ENCODE results near the gene HNRNPK. TPM values are rescaled to one million over a fixed set of nuclear protein-coding genes. Genes with fewer than 3 reads are reported as not detected.

Gene HNRNPK
- total and polyA plus RNA-seq, 2 of the 13 experiments (the other 11 are each of a cell fraction or from before 2014, with no cell fraction given) = 321 to 712 TPM

- no peak for TF ChIP-seq MTF1 (CRISPR knock-in tag; IDR thresholded peaks at IDR 0.05)
- TF ChIP-seq, protein P1, sequence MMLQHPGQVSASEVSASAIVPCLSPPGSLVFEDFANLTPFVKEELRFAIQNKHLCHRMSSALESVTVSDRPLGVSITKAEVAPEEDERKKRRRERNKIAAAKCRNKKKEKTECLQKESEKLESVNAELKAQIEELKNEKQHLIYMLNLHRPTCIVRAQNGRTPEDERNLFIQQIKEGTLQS (CRISPR knock-in tag; IDR thresholded peaks at IDR 0.05) = no peak
- TF ChIP-seq, protein P2, sequence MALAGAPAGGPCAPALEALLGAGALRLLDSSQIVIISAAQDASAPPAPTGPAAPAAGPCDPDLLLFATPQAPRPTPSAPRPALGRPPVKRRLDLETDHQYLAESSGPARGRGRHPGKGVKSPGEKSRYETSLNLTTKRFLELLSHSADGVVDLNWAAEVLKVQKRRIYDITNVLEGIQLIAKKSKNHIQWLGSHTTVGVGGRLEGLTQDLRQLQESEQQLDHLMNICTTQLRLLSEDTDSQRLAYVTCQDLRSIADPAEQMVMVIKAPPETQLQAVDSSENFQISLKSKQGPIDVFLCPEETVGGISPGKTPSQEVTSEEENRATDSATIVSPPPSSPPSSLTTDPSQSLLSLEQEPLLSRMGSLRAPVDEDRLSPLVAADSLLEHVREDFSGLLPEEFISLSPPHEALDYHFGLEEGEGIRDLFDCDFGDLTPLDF (CRISPR knock-in tag; IDR thresholded peaks at IDR 0.05) = no peak
- TF ChIP-seq, protein P3, sequence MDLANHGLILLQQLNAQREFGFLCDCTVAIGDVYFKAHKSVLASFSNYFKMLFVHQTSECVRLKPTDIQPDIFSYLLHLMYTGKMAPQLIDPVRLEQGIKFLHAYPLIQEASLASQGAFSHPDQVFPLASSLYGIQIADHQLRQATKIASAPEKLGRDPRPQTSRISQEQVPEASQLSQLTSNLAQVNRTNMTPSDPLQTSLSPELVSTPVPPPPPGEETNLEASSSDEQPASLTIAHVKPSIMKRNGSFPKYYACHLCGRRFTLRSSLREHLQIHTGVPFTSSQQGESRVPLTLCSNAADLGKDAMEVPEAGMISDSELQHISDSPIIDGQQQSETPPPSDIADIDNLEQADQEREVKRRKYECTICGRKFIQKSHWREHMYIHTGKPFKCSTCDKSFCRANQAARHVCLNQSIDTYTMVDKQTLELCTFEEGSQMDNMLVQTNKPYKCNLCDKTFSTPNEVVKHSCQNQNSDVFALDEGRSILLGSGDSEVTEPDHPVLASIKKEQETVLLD (CRISPR knock-in tag; IDR thresholded peaks at IDR 0.05; ENCODE audit: low read depth) = no peak
- TF ChIP-seq TBX2 (CRISPR knock-in tag; IDR thresholded peaks at IDR 0.05; ENCODE audit: borderline replicate concordance) = no peak; the same call in 1 of the 2 replicates
- no peak for TF ChIP-seq PHF8 (CRISPR knock-in tag; IDR thresholded peaks at IDR 0.05)
- no peak; the same call in 1 of the 2 replicates for TF ChIP-seq PPARG (CRISPR knock-in tag; conservative IDR thresholded peaks at IDR 0.05)
- TF ChIP-seq DPF2 (CRISPR knock-in tag; IDR thresholded peaks at IDR 0.05; ENCODE audit: borderline replicate concordance, low read depth) = no peak
- no peak for TF ChIP-seq TEF (CRISPR knock-in tag; IDR thresholded peaks at IDR 0.05)
- no peak for TF ChIP-seq ZNF230 (CRISPR knock-in tag; IDR thresholded peaks at IDR 0.05)
- peak; percentile 88 for TF ChIP-seq TEAD3 (CRISPR knock-in tag; optimal IDR thresholded peaks at IDR 0.05; ENCODE audit: borderline replicate concordance)
- no peak for TF ChIP-seq TRIM24 (CRISPR knock-in tag; IDR thresholded peaks at IDR 0.05)
- no peak for TF ChIP-seq SRSF9 (IDR thresholded peaks at IDR 0.05; ENCODE audit: borderline replicate concordance, insufficient read depth, low read depth, low read length, poor library complexity, severe bottlenecking)
- TF ChIP-seq SMAD1 (CRISPR knock-in tag; IDR thresholded peaks at IDR 0.05; ENCODE audit: borderline replicate concordance, low read depth) = no peak
- TF ChIP-seq BORCS8-MEF2B (CRISPR knock-in tag; IDR thresholded peaks at IDR 0.05) = no peak
- TF ChIP-seq, protein P4, sequence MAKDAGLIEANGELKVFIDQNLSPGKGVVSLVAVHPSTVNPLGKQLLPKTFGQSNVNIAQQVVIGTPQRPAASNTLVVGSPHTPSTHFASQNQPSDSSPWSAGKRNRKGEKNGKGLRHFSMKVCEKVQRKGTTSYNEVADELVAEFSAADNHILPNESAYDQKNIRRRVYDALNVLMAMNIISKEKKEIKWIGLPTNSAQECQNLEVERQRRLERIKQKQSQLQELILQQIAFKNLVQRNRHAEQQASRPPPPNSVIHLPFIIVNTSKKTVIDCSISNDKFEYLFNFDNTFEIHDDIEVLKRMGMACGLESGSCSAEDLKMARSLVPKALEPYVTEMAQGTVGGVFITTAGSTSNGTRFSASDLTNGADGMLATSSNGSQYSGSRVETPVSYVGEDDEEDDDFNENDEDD (CRISPR knock-in tag; IDR thresholded peaks at IDR 0.05; ENCODE audit: borderline replicate concordance) = no peak
- TF ChIP-seq ZNF557 (CRISPR knock-in tag; IDR thresholded peaks at IDR 0.05) = no peak
- TF ChIP-seq HOXA9 (CRISPR knock-in tag; IDR thresholded peaks at IDR 0.05; ENCODE audit: borderline replicate concordance) = no peak
- TF ChIP-seq TFDP2 (CRISPR knock-in tag; IDR thresholded peaks at IDR 0.05) = no peak
- TF ChIP-seq YEATS2 (CRISPR knock-in tag; IDR thresholded peaks at IDR 0.05; ENCODE audit: borderline replicate concordance) = peak; percentile 18; the same call in 1 of the 2 replicates
- no peak for TF ChIP-seq MYNN (CRISPR knock-in tag; IDR thresholded peaks at IDR 0.05; ENCODE audit: low read depth)
- TF ChIP-seq DNMT3B (CRISPR knock-in tag; conservative IDR thresholded peaks at IDR 0.05) = no peak
- TF ChIP-seq, protein P5, sequence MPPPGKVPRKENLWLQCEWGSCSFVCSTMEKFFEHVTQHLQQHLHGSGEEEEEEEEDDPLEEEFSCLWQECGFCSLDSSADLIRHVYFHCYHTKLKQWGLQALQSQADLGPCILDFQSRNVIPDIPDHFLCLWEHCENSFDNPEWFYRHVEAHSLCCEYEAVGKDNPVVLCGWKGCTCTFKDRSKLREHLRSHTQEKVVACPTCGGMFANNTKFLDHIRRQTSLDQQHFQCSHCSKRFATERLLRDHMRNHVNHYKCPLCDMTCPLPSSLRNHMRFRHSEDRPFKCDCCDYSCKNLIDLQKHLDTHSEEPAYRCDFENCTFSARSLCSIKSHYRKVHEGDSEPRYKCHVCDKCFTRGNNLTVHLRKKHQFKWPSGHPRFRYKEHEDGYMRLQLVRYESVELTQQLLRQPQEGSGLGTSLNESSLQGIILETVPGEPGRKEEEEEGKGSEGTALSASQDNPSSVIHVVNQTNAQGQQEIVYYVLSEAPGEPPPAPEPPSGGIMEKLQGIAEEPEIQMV (CRISPR knock-in tag; IDR thresholded peaks at IDR 0.05; ENCODE audit: low read depth) = no peak
- no peak for TF ChIP-seq ZNF720 (CRISPR knock-in tag; IDR thresholded peaks at IDR 0.05)
Observed at GRCh38 chr9:83992407-83992806, 12.4 kb upstream of the HNRNPK start (continued).

Data from HepG2 (cell line).